Lower leg skin (tissue), 3 donors: ENCODE data around the gene NFX1.
"Not testable (repeated sequence)": the region's sequence is repeated elsewhere in the genome, so short reads cannot be mapped to it uniquely, and the experiment has no call there.

Source experiments
- POLR2A ChIP-seq, 2 donors: fragments of 450-650 bp; IDR thresholded peaks; one replicate each; pipeline ENCODE4 v1.6.1; 2016 to 2017; ENCODE audit warnings: antibody characterized with exemption in 2 of 2, mild to moderate bottlenecking in 1 of 2, moderate library complexity in 1 of 2
- TF ChIP-seq, protein P1 (sequence below), 3 donors: fragments of 450-650 bp; IDR thresholded peaks; one replicate each; pipeline ENCODE4 v1.5.1; 2016; ENCODE audit warnings: antibody characterized with exemption in 3 of 3, mild to moderate bottlenecking in 3 of 3, moderate library complexity in 2 of 3

DNA sequence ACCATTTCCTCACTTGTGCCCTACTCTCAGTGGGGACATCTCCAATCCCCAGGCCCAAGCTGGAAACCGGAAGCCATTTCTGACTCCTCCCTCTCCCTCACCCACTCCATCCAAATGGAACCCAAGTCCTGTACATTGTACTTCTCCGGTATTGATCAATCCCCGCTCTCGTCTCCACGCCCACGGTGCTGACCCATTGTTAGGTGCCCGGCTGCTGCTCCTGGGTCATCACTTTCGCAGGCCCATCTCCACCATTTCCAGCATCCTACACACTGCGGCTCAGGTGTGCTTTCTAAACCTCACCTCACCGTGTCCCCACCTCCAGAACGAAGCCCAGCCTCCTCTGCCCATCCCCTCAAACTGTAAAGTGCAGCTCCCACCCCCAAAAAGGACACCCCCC, 93.1 kb downstream of the NFX1 start:
- TF ChIP-seq, protein P1, sequence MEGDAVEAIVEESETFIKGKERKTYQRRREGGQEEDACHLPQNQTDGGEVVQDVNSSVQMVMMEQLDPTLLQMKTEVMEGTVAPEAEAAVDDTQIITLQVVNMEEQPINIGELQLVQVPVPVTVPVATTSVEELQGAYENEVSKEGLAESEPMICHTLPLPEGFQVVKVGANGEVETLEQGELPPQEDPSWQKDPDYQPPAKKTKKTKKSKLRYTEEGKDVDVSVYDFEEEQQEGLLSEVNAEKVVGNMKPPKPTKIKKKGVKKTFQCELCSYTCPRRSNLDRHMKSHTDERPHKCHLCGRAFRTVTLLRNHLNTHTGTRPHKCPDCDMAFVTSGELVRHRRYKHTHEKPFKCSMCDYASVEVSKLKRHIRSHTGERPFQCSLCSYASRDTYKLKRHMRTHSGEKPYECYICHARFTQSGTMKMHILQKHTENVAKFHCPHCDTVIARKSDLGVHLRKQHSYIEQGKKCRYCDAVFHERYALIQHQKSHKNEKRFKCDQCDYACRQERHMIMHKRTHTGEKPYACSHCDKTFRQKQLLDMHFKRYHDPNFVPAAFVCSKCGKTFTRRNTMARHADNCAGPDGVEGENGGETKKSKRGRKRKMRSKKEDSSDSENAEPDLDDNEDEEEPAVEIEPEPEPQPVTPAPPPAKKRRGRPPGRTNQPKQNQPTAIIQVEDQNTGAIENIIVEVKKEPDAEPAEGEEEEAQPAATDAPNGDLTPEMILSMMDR (IDR thresholded peaks at IDR 0.05) = not testable (repeated sequence)
- not testable (repeated sequence) for TF ChIP-seq POLR2A (IDR thresholded peaks at IDR 0.05)
